CD4-positive, alpha-beta memory T cell (primary cell): ENCODE measurements around the gene ARID1B. TPM values are rescaled to one million over a fixed set of nuclear protein-coding genes. Genes with fewer than 3 reads are reported as not detected.

Experiments used
- CTCF ChIA-PET: fragments of 350-600 bp; sonication (Branson Sonifier 250); formaldehyde crosslinking; loops from one replicate; lab custom pipeline; 2021; ENCODE audit warnings: inconsistent platforms; ENCODE audit not compliant: partially characterized antibody; lab: Charles Lee
- POLR2A ChIA-PET: fragments of 350-600 bp; sonication (Branson Sonifier 250); formaldehyde crosslinking; loops from one replicate; lab custom pipeline; 2021; ENCODE audit not compliant: partially characterized antibody; lab: Charles Lee
- DNase-seq, 5 donors: peaks; one replicate each; pipeline versions ENCODE4 v3.0.0 to v3.0.0-alpha.2; 2020 to 2022; ENCODE audit warnings: mixed read lengths in 1 of 5
- H3K27ac ChIP-seq: one replicate; pipeline ENCODE4 v1.7.0; 2013; ENCODE audit warnings: low read depth, low read length
- H3K27me3 ChIP-seq: 2 replicates; pipeline ENCODE4 v1.7.0; 2013; ENCODE audit warnings: mild to moderate bottlenecking, low read length, moderate library complexity; ENCODE audit not compliant: insufficient read depth
- H3K36me3 ChIP-seq: 2 replicates; pipeline ENCODE4 v1.7.0; 2013; ENCODE audit warnings: mild to moderate bottlenecking, low read length, moderate library complexity; ENCODE audit not compliant: insufficient read depth
- H3K4me1 ChIP-seq: 2 replicates; pipeline ENCODE4 v1.7.0; 2013; ENCODE audit warnings: mild to moderate bottlenecking, low read length, moderate library complexity; ENCODE audit not compliant: insufficient read depth
- H3K4me3 ChIP-seq, 2 donors: one replicate each; pipeline ENCODE4 v1.7.0; 2013; ENCODE audit warnings: low read length in 2 of 2, mild to moderate bottlenecking in 1 of 2
- H3K9me3 ChIP-seq, 2 donors: one replicate each; pipeline ENCODE4 v1.7.0; 2013; ENCODE audit warnings: low read length in 2 of 2, control low read depth in 1 of 2; ENCODE audit not compliant: control insufficient read depth in 1 of 2
- H3K27ac Mint-ChIP-seq, 7 donors: one replicate each; pipeline ENCODE4 v1.8.0; 2020 to 2021; ENCODE audit warnings: mixed read lengths in 7 of 7, mild to moderate bottlenecking in 6 of 7, inconsistent platforms in 3 of 7, moderate library complexity in 3 of 7
- H3K27me3 Mint-ChIP-seq, 2 donors: one replicate each; pipeline ENCODE4 v1.8.0; 2020 to 2021; ENCODE audit warnings: mixed read lengths in 2 of 2
- H3K36me3 Mint-ChIP-seq, 2 donors: one replicate each; pipeline ENCODE4 v1.8.0; 2020 to 2021; ENCODE audit warnings: mixed read lengths in 2 of 2, inconsistent platforms in 1 of 2, mild to moderate bottlenecking in 1 of 2
- H3K4me1 Mint-ChIP-seq, 4 donors: one replicate each; pipeline ENCODE4 v1.8.0; 2020 to 2021; ENCODE audit warnings: mixed read lengths in 4 of 4, mild to moderate bottlenecking in 1 of 4
- H3K4me3 Mint-ChIP-seq, 8 donors: one replicate each; pipeline ENCODE4 v1.8.0; 2020 to 2021; ENCODE audit warnings: mixed read lengths in 8 of 8, mild to moderate bottlenecking in 7 of 8, moderate library complexity in 6 of 8, inconsistent platforms in 3 of 8
- H3K9me3 Mint-ChIP-seq, 8 donors: one replicate each; pipeline ENCODE4 v1.8.0; 2020 to 2021; ENCODE audit warnings: mixed read lengths in 8 of 8, mild to moderate bottlenecking in 5 of 8, inconsistent platforms in 3 of 8, moderate library complexity in 1 of 8
- intact Hi-C: fragments of 100-400 bp; cut with micrococcal nuclease; formaldehyde crosslinking; loops from one replicate; pipeline ENCODE4 v1.15.1; 2023
- polyA plus RNA-seq, 2 donors: library from polyadenylated mRNA; unstranded; fragments of 300-500 nt; fragmentation: Illumina TruSeq; gene quantifications; one replicate each; pipeline ENCODE4 v1.2.3, GENCODE V29; 2021
- total RNA-seq, 2 experiments: library from RNA; stranded (reverse); gene quantifications; one replicate each; pipeline ENCODE4 v1.2.3, GENCODE V29; 2021

The ARID1B gene
- total and polyA plus RNA-seq, 4 experiments from 2014 or later = 5.4 to 131 (median 72.4) TPM

DNA sequence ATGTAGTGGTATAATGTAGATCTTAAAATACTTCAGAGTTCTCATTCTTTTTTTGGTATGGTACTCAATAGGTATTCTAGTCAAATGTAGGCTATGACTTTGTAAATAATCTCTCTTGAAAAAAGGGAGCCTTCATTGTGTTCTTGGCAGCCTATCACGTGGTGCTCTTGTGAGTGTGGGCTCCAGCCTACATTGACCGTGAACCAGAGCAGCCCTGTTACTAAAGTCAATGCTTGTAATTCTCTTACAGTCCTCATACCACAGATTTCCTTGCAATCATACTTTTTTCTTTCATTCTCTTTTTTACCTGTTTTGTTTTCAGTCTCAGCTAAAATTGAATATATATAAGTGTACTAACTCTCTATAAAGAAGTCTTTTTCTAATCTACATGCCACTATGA is 31.1 kb downstream of the ARID1B start:
- POLR2A ChIA-PET = no interaction called here
- peaks cover 4 to 7% of the 10 kb centered on the region in 2 donors for H3K36me3 Mint-ChIP-seq
- Histone ChIP-seq H3K4me3 (no peak overlapping the region), H3K9me3 (no peaks in the 10 kb centered on the region), H3K36me3 (no peaks in the 10 kb centered on the region), H3K4me1 (peaks cover 90% of the 10 kb centered on the region), H3K27ac (no peak overlapping the region), H3K27me3 (no peaks in the 10 kb centered on the region)
- DNase-seq = no peak
- intact Hi-C loops = no loop called here
- H3K27me3 Mint-ChIP-seq = no peaks in the 10 kb centered on the region
- no peak overlapping the region for H3K27ac Mint-ChIP-seq
- CTCF ChIA-PET = no interaction called here
- peak overlapping the region in 4 of 8 donors; percentile 14 to 61 (median 47) for H3K4me3 Mint-ChIP-seq
- peaks cover 64 to 92% (median 78%) of the 10 kb centered on the region in 4 donors for H3K4me1 Mint-ChIP-seq
- no peaks in the 10 kb centered on the region for H3K9me3 Mint-ChIP-seq

DNA sequence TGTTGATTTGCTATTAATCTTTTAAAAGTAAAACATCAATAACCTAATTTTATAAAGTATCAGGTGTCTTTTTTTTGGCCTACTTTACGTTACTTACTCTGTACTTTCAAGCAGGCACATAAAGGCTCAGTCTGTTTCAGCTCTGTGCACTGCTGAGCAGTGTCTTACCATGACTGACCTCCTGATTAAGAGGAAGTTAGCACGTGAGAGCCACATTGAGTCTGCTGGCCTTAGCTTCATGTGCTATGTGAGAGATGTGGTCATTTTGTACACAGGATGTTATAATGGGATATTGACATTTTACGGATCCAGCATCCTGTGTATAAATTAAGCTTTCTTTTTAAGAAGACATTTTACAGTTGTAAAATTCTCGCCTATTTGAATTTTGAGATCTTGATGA is 31.9 kb downstream of the ARID1B start:
- Mint-ChIP-seq H3K36me3 (peaks cover 4 to 7% of the 10 kb centered on the region in 2 donors), H3K27me3 (no peaks in the 10 kb centered on the region), H3K27ac (peak overlapping the region in 1 of 7 donors; percentile 37), H3K9me3 (no peaks in the 10 kb centered on the region), H3K4me1 (peaks cover 63 to 92% (median 76%) of the 10 kb centered on the region in 4 donors), H3K4me3 (peak overlapping the region in 2 of 8 donors; percentile 29 to 56)
- Histone ChIP-seq H3K4me1 (peaks cover 89% of the 10 kb centered on the region), H3K4me3 (no peak overlapping the region), H3K36me3 (no peaks in the 10 kb centered on the region), H3K27me3 (no peaks in the 10 kb centered on the region), H3K9me3 (no peaks in the 10 kb centered on the region), H3K27ac (no peak overlapping the region)
- intact Hi-C loops = no loop called here
- DNase-seq = no peak
- ChIA-PET POLR2A (no interaction called here), CTCF (no interaction called here)

GRCh38 chr6:156809446-156810178 is 32.4 kb downstream of the ARID1B start:
- Histone ChIP-seq H3K27ac (no peak overlapping the region), H3K4me1 (peaks cover 90% of the 10 kb centered on the region), H3K27me3 (no peaks in the 10 kb centered on the region), H3K36me3 (no peaks in the 10 kb centered on the region), H3K4me3 (no peak overlapping the region), H3K9me3 (no peaks in the 10 kb centered on the region)
- no peaks in the 10 kb centered on the region for H3K27me3 Mint-ChIP-seq
- H3K4me1 Mint-ChIP-seq = peaks cover 67 to 93% (median 79%) of the 10 kb centered on the region in 4 donors
- peaks cover 4 to 7% of the 10 kb centered on the region in 2 donors for H3K36me3 Mint-ChIP-seq
- POLR2A ChIA-PET = no interaction called here
- H3K4me3 Mint-ChIP-seq = peak overlapping the region in 6 of 8 donors; percentile 14 to 64 (median 42)
- no peak for DNase-seq
- no peaks in the 10 kb centered on the region for H3K9me3 Mint-ChIP-seq
- CTCF ChIA-PET = no interaction called here
- intact Hi-C loops = no loop called here
- peak overlapping the region in 1 of 7 donors; percentile 35 for H3K27ac Mint-ChIP-seq

- Histone ChIP-seq H3K27ac (no peak overlapping the region), H3K4me3 (no peak overlapping the region), H3K36me3 (no peaks in the 10 kb centered on the region), H3K9me3 (no peaks in the 10 kb centered on the region), H3K27me3 (no peaks in the 10 kb centered on the region), H3K4me1 (peaks cover 88% of the 10 kb centered on the region)
- intact Hi-C loops = no loop called here
- H3K36me3 Mint-ChIP-seq = peaks cover 4 to 5% of the 10 kb centered on the region in 2 donors
- H3K9me3 Mint-ChIP-seq = no peaks in the 10 kb centered on the region
- H3K27me3 Mint-ChIP-seq = no peaks in the 10 kb centered on the region
- H3K27ac Mint-ChIP-seq = no peak overlapping the region
- CTCF ChIA-PET = no interaction called here
- peaks cover 58 to 90% (median 75%) of the 10 kb centered on the region in 4 donors for H3K4me1 Mint-ChIP-seq
- no peak for DNase-seq
- H3K4me3 Mint-ChIP-seq = peak overlapping the region in 3 of 8 donors; percentile 4 to 64 (median 33)
- POLR2A ChIA-PET = no interaction called here
These were observed 36.9 kb downstream of the ARID1B start for GRCh38 chr6:156814036-156814581.

GRCh38 chr6:156816505-156816904 is 39.3 kb downstream of the ARID1B start:
- H3K36me3 Mint-ChIP-seq = peaks cover 0 to 7% of the 10 kb centered on the region in 2 donors
- intact Hi-C loops = no loop called here
- Histone ChIP-seq H3K9me3 (no peaks in the 10 kb centered on the region), H3K4me3 (no peak overlapping the region), H3K27ac (no peak overlapping the region), H3K36me3 (no peaks in the 10 kb centered on the region), H3K4me1 (peaks cover 85% of the 10 kb centered on the region), H3K27me3 (no peaks in the 10 kb centered on the region)
- ChIA-PET CTCF (interaction anchor here (0.5 kb wide), 1 partner anchor 15 kb away, joined by 3 read pairs; no protein-coding TSS in a partner anchor), POLR2A (no interaction called here)
- H3K27ac Mint-ChIP-seq = peak overlapping the region in 3 of 7 donors; percentile 16 to 65 (median 42)
- no peak for DNase-seq
- H3K9me3 Mint-ChIP-seq = no peaks in the 10 kb centered on the region
- H3K27me3 Mint-ChIP-seq = no peaks in the 10 kb centered on the region
- H3K4me3 Mint-ChIP-seq = peak overlapping the region in 6 of 8 donors; percentile 3 to 52 (median 30)
- peaks cover 61 to 89% (median 72%) of the 10 kb centered on the region in 4 donors for H3K4me1 Mint-ChIP-seq

DNA sequence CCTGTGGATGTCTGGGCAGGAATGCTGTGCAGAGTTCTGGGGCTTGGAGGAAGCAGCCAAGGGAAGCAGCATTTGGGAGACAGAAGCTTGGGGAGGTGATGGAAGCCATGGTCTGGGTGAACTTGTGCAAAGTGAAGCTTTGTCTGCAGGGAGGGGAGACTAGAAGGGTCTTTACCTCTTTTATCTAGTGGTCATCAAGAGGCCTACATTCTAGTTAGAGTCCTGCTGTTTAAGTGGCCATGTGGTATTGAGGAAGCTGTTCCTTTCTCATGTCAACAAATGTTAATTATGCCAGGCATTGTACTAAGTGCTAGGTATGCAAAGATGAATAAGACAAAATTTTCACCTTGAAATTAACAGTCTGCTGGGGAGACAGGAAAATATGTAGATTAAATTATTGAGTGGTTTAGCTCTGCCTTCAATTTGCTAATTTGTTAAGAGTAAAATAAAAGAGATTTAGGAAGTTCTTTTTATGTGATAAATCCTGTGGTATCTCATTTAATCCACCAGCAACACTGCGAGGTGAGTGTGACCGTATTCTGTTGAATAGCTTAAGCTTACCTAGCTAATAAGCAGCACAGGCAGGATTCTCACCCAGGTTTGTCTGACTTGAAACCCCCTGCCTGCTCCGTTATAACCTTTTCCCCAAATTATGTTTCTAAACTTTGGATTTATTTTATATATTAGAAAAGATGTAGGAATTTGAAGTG is 43.1 kb downstream of the ARID1B start:
- Histone ChIP-seq H3K4me1 (peaks cover 84% of the 10 kb centered on the region), H3K27ac (no peak overlapping the region), H3K9me3 (no peaks in the 10 kb centered on the region), H3K36me3 (no peaks in the 10 kb centered on the region), H3K27me3 (no peaks in the 10 kb centered on the region), H3K4me3 (no peak overlapping the region)
- H3K9me3 Mint-ChIP-seq = no peaks in the 10 kb centered on the region
- DNase-seq = no peak
- ChIA-PET CTCF (interaction anchor here (1.3 to 2.1 kb wide), 2 partner anchors 8 to 14 kb away, joined by 3 to 7 read pairs; no protein-coding TSS in a partner anchor), POLR2A (no interaction called here)
- H3K27ac Mint-ChIP-seq = peak overlapping the region in 4 of 7 donors; percentile 17 to 80 (median 48)
- H3K4me3 Mint-ChIP-seq = peak overlapping the region in 4 of 8 donors; percentile 13 to 40 (median 19)
- peaks cover 68 to 92% (median 77%) of the 10 kb centered on the region in 4 donors for H3K4me1 Mint-ChIP-seq
- intact Hi-C loops = no loop called here
- H3K36me3 Mint-ChIP-seq = peaks cover 3 to 14% of the 10 kb centered on the region in 2 donors
- H3K27me3 Mint-ChIP-seq = no peaks in the 10 kb centered on the region

DNA sequence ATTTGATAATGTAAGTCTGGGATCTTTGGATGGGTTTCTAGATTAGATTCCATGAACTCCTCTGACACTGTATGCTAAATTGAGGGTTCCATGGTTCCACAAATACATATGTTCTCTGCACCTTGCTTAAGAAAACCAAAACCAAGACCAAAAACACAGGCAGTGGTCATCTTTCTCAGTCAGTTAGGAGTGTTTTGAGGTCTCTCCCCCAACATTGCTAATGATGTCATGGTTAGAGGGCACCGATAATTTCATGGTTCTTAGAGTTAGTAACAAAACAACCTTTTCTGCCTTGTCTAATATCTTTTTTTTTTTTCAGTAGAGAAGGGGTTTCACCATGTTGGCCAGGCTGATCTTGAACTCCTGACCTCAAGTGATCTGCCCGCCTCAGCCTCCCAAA is 44.5 kb downstream of the ARID1B start:
- POLR2A ChIA-PET = no interaction called here

More for the DNA sequence above, 44.5 kb downstream of the ARID1B start:
- Histone ChIP-seq H3K4me1 (peaks cover 84% of the 10 kb centered on the region), H3K27me3 (no peaks in the 10 kb centered on the region), H3K9me3 (no peaks in the 10 kb centered on the region), H3K4me3 (no peak overlapping the region), H3K36me3 (no peaks in the 10 kb centered on the region), H3K27ac (no peak overlapping the region)
- H3K27ac Mint-ChIP-seq = peak overlapping the region in 2 of 7 donors; percentile 33 to 36
- no peaks in the 10 kb centered on the region for H3K27me3 Mint-ChIP-seq
- peaks cover 3 to 14% of the 10 kb centered on the region in 2 donors for H3K36me3 Mint-ChIP-seq
- CTCF ChIA-PET = no interaction called here
- H3K9me3 Mint-ChIP-seq = no peaks in the 10 kb centered on the region
- no peak for DNase-seq
- H3K4me1 Mint-ChIP-seq = peaks cover 69 to 92% (median 76%) of the 10 kb centered on the region in 4 donors
- peak overlapping the region in 3 of 8 donors; percentile 24 to 45 (median 31) for H3K4me3 Mint-ChIP-seq
- intact Hi-C loops = no loop called here
